ENCODE measurements around the gene SAMD4B.
"Not testable (repeated sequence)": the region's sequence is repeated elsewhere in the genome, so short reads cannot be mapped to it uniquely, and the experiment has no call there.

The SAMD4B gene

GRCh38 chr19:39377373-39378362 lies 35.4 kb downstream of the SAMD4B start:
- H2BK15ac ChIP-seq (ENCODE audit: low read length) = no peak overlapping the region
- H2BK120ac ChIP-seq (ENCODE audit: low read depth, low read length) = no peak overlapping the region
- no peaks in the 10 kb centered on the region for H3K9me3 ChIP-seq (replicated peaks in 1 of 2; ENCODE audit: control insufficient read depth in 2 of 2, insufficient read depth in 1 of 2, low read depth in 1 of 2, low read length in 2 of 2)
- no peak overlapping the region for H3K4me2 ChIP-seq (ENCODE audit: insufficient read depth, low read length, poor library complexity, severe bottlenecking)
- no peak overlapping the region for H2BK12ac ChIP-seq (ENCODE audit: low read length)
- H3K14ac ChIP-seq (ENCODE audit: low read length) = no peak overlapping the region
- no peak overlapping the region for H3K4me3 ChIP-seq (ENCODE audit: low read length in 2 of 2)
- H3K27ac ChIP-seq (replicated peaks; ENCODE audit: low read length) = no peak overlapping the region
- peak overlapping the region; percentile 16 for H3K9ac ChIP-seq (ENCODE audit: low read depth, low read length, poor library complexity)
- H4K8ac ChIP-seq (ENCODE audit: low read depth, low read length) = no peak overlapping the region
- no peak for DNase-seq (ENCODE audit: low spot score)
- H2AFZ ChIP-seq (ENCODE audit: low read length) = no peak overlapping the region
- H3K79me1 ChIP-seq (ENCODE audit: low read depth, low read length) = no peaks in the 10 kb centered on the region
- no peak overlapping the region for H3K4ac ChIP-seq (ENCODE audit: low read length)
- H3K27me3 ChIP-seq (ENCODE audit: control insufficient read depth in 3 of 3, insufficient read depth in 3 of 3, low read depth in 1 of 3, low read length in 3 of 3) = no peaks in the 10 kb centered on the region
- H4K91ac ChIP-seq (ENCODE audit: low read depth, low read length, poor library complexity) = no peak overlapping the region
- H3K23ac ChIP-seq (ENCODE audit: low read depth, low read length, poor library complexity) = no peak overlapping the region
- no CpG with 5 or more reads among the region's 18 CpGs for WGBS, 2 donors (ENCODE audit: extremely low coverage in 2 of 2, insufficient read length in 2 of 2, insufficient replicate concordance in 1 of 2)
- no peaks in the 10 kb centered on the region for H3K4me1 ChIP-seq (ENCODE audit: control insufficient read depth in 2 of 2, insufficient read depth in 1 of 2, low read depth in 1 of 2, low read length in 2 of 2)
- peaks cover 82 to 94% of the 10 kb centered on the region in 2 donors for H3K36me3 ChIP-seq (replicated peaks in 1 of 2; ENCODE audit: control insufficient read depth in 2 of 2, insufficient read depth in 2 of 2, low read length in 2 of 2)
- H2BK5ac ChIP-seq (ENCODE audit: low read length) = no peak overlapping the region
- H3K18ac ChIP-seq (ENCODE audit: low read length) = no peak overlapping the region
- no peak overlapping the region for H2AK5ac ChIP-seq (ENCODE audit: low read depth, low read length)

- H3K18ac ChIP-seq (ENCODE audit: low read length); H3K9me3 ChIP-seq (replicated peaks in 1 of 2; ENCODE audit: control insufficient read depth in 2 of 2, insufficient read depth in 1 of 2, low read depth in 1 of 2, low read length in 2 of 2); H4K8ac ChIP-seq (ENCODE audit: low read depth, low read length); H3K14ac ChIP-seq (ENCODE audit: low read length); H2BK12ac ChIP-seq (ENCODE audit: low read length); H3K4me3 ChIP-seq (ENCODE audit: low read length in 2 of 2); H3K4me2 ChIP-seq (ENCODE audit: insufficient read depth, low read length, poor library complexity, severe bottlenecking); H3K79me1 ChIP-seq (ENCODE audit: low read depth, low read length); H2BK15ac ChIP-seq (ENCODE audit: low read length); H3K4me1 ChIP-seq (ENCODE audit: control insufficient read depth in 2 of 2, insufficient read depth in 1 of 2, low read depth in 1 of 2, low read length in 2 of 2); H2BK120ac ChIP-seq (ENCODE audit: low read depth, low read length); DNase-seq (ENCODE audit: low spot score); H2AK5ac ChIP-seq (ENCODE audit: low read depth, low read length); H4K91ac ChIP-seq (ENCODE audit: low read depth, low read length, poor library complexity); H3K4ac ChIP-seq (ENCODE audit: low read length); H3K9ac ChIP-seq (ENCODE audit: low read depth, low read length, poor library complexity); H3K23ac ChIP-seq (ENCODE audit: low read depth, low read length, poor library complexity); H2AFZ ChIP-seq (ENCODE audit: low read length); H3K27me3 ChIP-seq (ENCODE audit: control insufficient read depth in 3 of 3, insufficient read depth in 3 of 3, low read depth in 1 of 3, low read length in 3 of 3); H3K27ac ChIP-seq (replicated peaks; ENCODE audit: low read length); H2BK5ac ChIP-seq (ENCODE audit: low read length): not testable (repeated sequence)
- peaks cover 84 to 98% of the 10 kb centered on the region in 2 donors for H3K36me3 ChIP-seq (replicated peaks in 1 of 2; ENCODE audit: control insufficient read depth in 2 of 2, insufficient read depth in 2 of 2, low read length in 2 of 2)
- WGBS, 2 donors (ENCODE audit: extremely low coverage in 2 of 2, insufficient read length in 2 of 2, insufficient replicate concordance in 1 of 2) = no CpG with 5 or more reads among the region's 4 CpGs
Measured at GRCh38 chr19:39379366-39379765, 37.1 kb downstream of the SAMD4B start.

- H3K14ac ChIP-seq (ENCODE audit: low read length) = no peak overlapping the region
- H3K27me3 ChIP-seq (ENCODE audit: control insufficient read depth in 3 of 3, insufficient read depth in 3 of 3, low read depth in 1 of 3, low read length in 3 of 3) = no peaks in the 10 kb centered on the region
- H3K27ac ChIP-seq (replicated peaks; ENCODE audit: low read length) = no peak overlapping the region
- no peak overlapping the region for H4K91ac ChIP-seq (ENCODE audit: low read depth, low read length, poor library complexity)
- no peak overlapping the region for H2BK15ac ChIP-seq (ENCODE audit: low read length)
- no peak overlapping the region for H2AFZ ChIP-seq (ENCODE audit: low read length)
- H2BK120ac ChIP-seq (ENCODE audit: low read depth, low read length) = no peak overlapping the region
- H3K9me3 ChIP-seq (replicated peaks in 1 of 2; ENCODE audit: control insufficient read depth in 2 of 2, insufficient read depth in 1 of 2, low read depth in 1 of 2, low read length in 2 of 2) = no peaks in the 10 kb centered on the region
- no peak overlapping the region for H3K4ac ChIP-seq (ENCODE audit: low read length)
- DNase-seq (ENCODE audit: low spot score) = no peak
- no peak overlapping the region for H3K18ac ChIP-seq (ENCODE audit: low read length)
- peaks cover 82 to 100% of the 10 kb centered on the region in 2 donors for H3K36me3 ChIP-seq (replicated peaks in 1 of 2; ENCODE audit: control insufficient read depth in 2 of 2, insufficient read depth in 2 of 2, low read length in 2 of 2)
- no peak overlapping the region for H3K4me3 ChIP-seq (ENCODE audit: low read length in 2 of 2)
- no peaks in the 10 kb centered on the region for H3K4me1 ChIP-seq (ENCODE audit: control insufficient read depth in 2 of 2, insufficient read depth in 1 of 2, low read depth in 1 of 2, low read length in 2 of 2)
- no peak overlapping the region for H3K9ac ChIP-seq (ENCODE audit: low read depth, low read length, poor library complexity)
- no peak overlapping the region for H2AK5ac ChIP-seq (ENCODE audit: low read depth, low read length)
- H2BK12ac ChIP-seq (ENCODE audit: low read length) = no peak overlapping the region
- no peak overlapping the region for H3K4me2 ChIP-seq (ENCODE audit: insufficient read depth, low read length, poor library complexity, severe bottlenecking)
- H3K79me1 ChIP-seq (ENCODE audit: low read depth, low read length) = no peaks in the 10 kb centered on the region
- no CpG with 5 or more reads among the region's 14 CpGs for WGBS, 2 donors (ENCODE audit: extremely low coverage in 2 of 2, insufficient read length in 2 of 2, insufficient replicate concordance in 1 of 2)
- H3K23ac ChIP-seq (ENCODE audit: low read depth, low read length, poor library complexity) = no peak overlapping the region
- peak overlapping the region; percentile 39 for H2BK5ac ChIP-seq (ENCODE audit: low read length)
- H4K8ac ChIP-seq (ENCODE audit: low read depth, low read length) = no peak overlapping the region
Measured at GRCh38 chr19:39379865-39380396, 37.7 kb downstream of the SAMD4B start.

Data from neuronal stem cell (in vitro differentiated cells).